IMR-90 (cell line): Measurements from ENCODE around the gene BTN2A1. TPM values are rescaled to one million over a fixed set of nuclear protein-coding genes. Genes with fewer than 3 reads are reported as not detected.
A peak's percentile ranks its signal among the peaks of the same experiment; 100 is the strongest.

Source experiments
- ATAC-seq: fragments of 200-7000 bp; cut with Tn5 transposase; 2 replicates; pipeline ENCODE4 v1.9.1; 2020; ENCODE audit warnings: low read depth, mild to moderate bottlenecking, moderate library complexity
- BruUV-seq: library from RNA; stranded (reverse); fragments of 400-500 nt; replicated peaks from 2 replicates; lab custom pipeline; 2021; lab: Mats Ljungman, UMichigan
- CTCF ChIA-PET: fragments of 300-600 bp; formaldehyde crosslinking; extraction: SDS; loops from one replicate; lab custom pipeline; 2021; ENCODE audit warnings: antibody characterized with exemption; lab: Yijun Ruan, JAX
- POLR2A ChIA-PET: fragments of 300-600 bp; sonication (Branson Sonifier 250); formaldehyde crosslinking; loops from one replicate; lab custom pipeline; 2022; ENCODE audit warnings: antibody characterized with exemption; ENCODE audit not compliant: unreplicated experiment; lab: Charles Lee
- DNase-seq: peaks from one replicate; pipeline ENCODE4 v3.0.0; 2013
- H2AFZ ChIP-seq: replicated peaks from 2 replicates; pipeline ENCODE3; 2013; ENCODE audit warnings: low read length, mild to moderate bottlenecking; ENCODE audit not compliant: poor library complexity
- H2AK5ac ChIP-seq: 2 replicates; pipeline ENCODE4 v1.6.1; 2013; ENCODE audit warnings: low read depth, low read length, inconsistent platforms
- H2AK9ac ChIP-seq: replicated peaks from 2 replicates; pipeline ENCODE3; 2013; ENCODE audit warnings: mild to moderate bottlenecking, low read depth, low read length, moderate library complexity; ENCODE audit not compliant: poor library complexity
- H2BK120ac ChIP-seq: 2 replicates; pipeline ENCODE4 v1.6.1; 2013; ENCODE audit warnings: low read depth, low read length, inconsistent platforms
- H2BK15ac ChIP-seq: 3 replicates; pipeline ENCODE4 v1.6.1; 2013; ENCODE audit warnings: low read depth, low read length, inconsistent platforms
- H2BK20ac ChIP-seq: 2 replicates; pipeline ENCODE4 v1.6.1; 2013; ENCODE audit warnings: low read depth, mild to moderate bottlenecking, inconsistent platforms, low read length, moderate library complexity
- H2BK5ac ChIP-seq: 2 replicates; pipeline ENCODE4 v1.6.1; 2013; ENCODE audit warnings: mild to moderate bottlenecking, low read depth, low read length, inconsistent platforms; ENCODE audit not compliant: poor library complexity, severe bottlenecking
- H3K14ac ChIP-seq: replicated peaks from 2 replicates; pipeline ENCODE4 v1.6.1; 2013; ENCODE audit warnings: low read depth, low read length, inconsistent platforms
- H3K18ac ChIP-seq: 2 replicates; pipeline ENCODE4 v1.6.1; 2013; ENCODE audit warnings: low read depth, low read length, control low read depth
- H3K23ac ChIP-seq: 2 replicates; pipeline ENCODE4 v1.6.1; 2013; ENCODE audit warnings: low read depth, low read length, inconsistent platforms
- H3K27ac ChIP-seq: 2 replicates; pipeline ENCODE4 v1.5.1; 2013; ENCODE audit warnings: mild to moderate bottlenecking, control low read depth, low read length; ENCODE audit not compliant: insufficient read depth
- H3K27me3 ChIP-seq: 2 replicates; pipeline ENCODE4 v1.6.1; 2013; ENCODE audit warnings: low read length; ENCODE audit not compliant: control insufficient read depth, insufficient read depth
- H3K36me3 ChIP-seq: 2 replicates; pipeline ENCODE4 v1.6.1; 2013; ENCODE audit warnings: low read length, mixed read lengths; ENCODE audit not compliant: control insufficient read depth, insufficient read depth
- H3K4ac ChIP-seq: 2 replicates; pipeline ENCODE4 v1.6.1; 2013; ENCODE audit warnings: low read depth, low read length, inconsistent platforms
- H3K4me1 ChIP-seq: 2 replicates; pipeline ENCODE4 v1.6.1; 2013; ENCODE audit warnings: low read length, mixed read lengths; ENCODE audit not compliant: control insufficient read depth, insufficient read depth
- H3K4me2 ChIP-seq: 2 replicates; pipeline ENCODE4 v1.6.1; 2013; ENCODE audit warnings: low read depth, mild to moderate bottlenecking, control low read depth, low read length, moderate library complexity
- H3K4me3 ChIP-seq: 2 replicates; pipeline ENCODE4 v1.5.1; 2013; ENCODE audit warnings: low read depth, mild to moderate bottlenecking, control low read depth, low read length, moderate library complexity; ENCODE audit not compliant: insufficient read depth
- H3K56ac ChIP-seq: 2 replicates; pipeline ENCODE4 v1.6.1; 2013; ENCODE audit warnings: low read length, inconsistent platforms; ENCODE audit not compliant: insufficient read depth; ENCODE audit errors: extremely low read depth
- H3K79me1 ChIP-seq, 2 experiments: 2 replicates each; pipeline ENCODE4 v1.6.1; 2013; ENCODE audit warnings: low read length in 2 of 2, inconsistent platforms in 1 of 2, low read depth in 1 of 2
- H3K9ac ChIP-seq: 2 replicates; pipeline ENCODE4 v1.6.1; 2013; ENCODE audit warnings: low read depth, low read length, control low read depth
- H3K9me1 ChIP-seq: 2 replicates; pipeline ENCODE4 v1.6.1; 2013; ENCODE audit warnings: low read length, inconsistent platforms; ENCODE audit not compliant: insufficient read depth
- H3K9me3 ChIP-seq: 2 replicates; pipeline ENCODE4 v1.6.1; 2013; ENCODE audit warnings: low read length; ENCODE audit not compliant: control insufficient read depth, insufficient read depth
- H4K20me1 ChIP-seq: 2 replicates; pipeline ENCODE4 v1.6.1; 2013; ENCODE audit warnings: low read length, inconsistent platforms; ENCODE audit not compliant: insufficient read depth
- H4K5ac ChIP-seq: 2 replicates; pipeline ENCODE4 v1.6.1; 2013; ENCODE audit warnings: mild to moderate bottlenecking, low read depth, low read length, control low read depth
- H4K8ac ChIP-seq, 2 experiments: 2 replicates each; pipeline ENCODE4 v1.6.1; 2013; ENCODE audit warnings: low read depth in 2 of 2, low read length in 2 of 2, control low read depth in 1 of 2, inconsistent platforms in 1 of 2
- H4K91ac ChIP-seq: 2 replicates; pipeline ENCODE4 v1.6.1; 2013; ENCODE audit warnings: low read depth, low read length, inconsistent platforms; ENCODE audit not compliant: insufficient read depth
- BHLHE40 ChIP-seq: fragments of 150-350 bp; IDR thresholded peaks from 2 replicates; pipeline ENCODE4 v1.6.1; 2016; ENCODE audit warnings: mild to moderate bottlenecking, low read depth, low read length
- CEBPB ChIP-seq: IDR thresholded peaks from 2 replicates; pipeline ENCODE4 v1.6.1; 2012; ENCODE audit warnings: low read depth, low read length, improper control_type of control experiment
- CHD1 ChIP-seq: IDR thresholded peaks from 2 replicates; pipeline ENCODE4 v1.6.1; 2012; ENCODE audit warnings: low read depth, low read length, improper control_type of control experiment
- CTCF ChIP-seq: conservative IDR thresholded peaks from 2 replicates; pipeline ENCODE4 v1.5.1; 2012; ENCODE audit warnings: mild to moderate bottlenecking, low read depth, low read length, improper control_type of control experiment
- ELK1 ChIP-seq: fragments of 150-350 bp; IDR thresholded peaks from 2 replicates; pipeline ENCODE4 v1.6.1; 2016; ENCODE audit warnings: low read depth, mild to moderate bottlenecking, low read length, moderate library complexity, borderline replicate concordance
- FOS ChIP-seq: fragments of 150-350 bp; IDR thresholded peaks from 2 replicates; pipeline ENCODE4 v1.6.1; 2016; ENCODE audit warnings: low read depth, low read length
- MAFK ChIP-seq: IDR thresholded peaks from 2 replicates; pipeline ENCODE4 v1.6.1; 2012; ENCODE audit warnings: low read depth, low read length, improper control_type of control experiment
- MAZ ChIP-seq: IDR thresholded peaks from 2 replicates; pipeline ENCODE4 v1.6.1; 2012; ENCODE audit warnings: low read depth, mild to moderate bottlenecking, low read length, improper control_type of control experiment, moderate library complexity, borderline replicate concordance
- MXI1 ChIP-seq: IDR thresholded peaks from 2 replicates; pipeline ENCODE4 v1.6.1; 2012; ENCODE audit warnings: low read depth, mild to moderate bottlenecking, low read length, moderate library complexity, borderline replicate concordance
- POLR2A ChIP-seq: IDR thresholded peaks from 2 replicates; pipeline ENCODE4 v1.6.1; 2012; ENCODE audit warnings: mild to moderate bottlenecking, low read depth, low read length
- RAD21 ChIP-seq: IDR thresholded peaks from 2 replicates; pipeline ENCODE4 v1.6.1; 2012; ENCODE audit warnings: low read length, improper control_type of control experiment
- RCOR1 ChIP-seq: IDR thresholded peaks from 2 replicates; pipeline ENCODE4 v1.6.1; 2012; ENCODE audit warnings: mild to moderate bottlenecking, low read length, improper control_type of control experiment; ENCODE audit not compliant: insufficient replicate concordance
- RFX5 ChIP-seq: IDR thresholded peaks from 2 replicates; pipeline ENCODE4 v1.8.0; 2012; ENCODE audit warnings: low read depth, mild to moderate bottlenecking, low read length, moderate library complexity
- SMC3 ChIP-seq: fragments of 150-350 bp; IDR thresholded peaks from 2 replicates; pipeline ENCODE4 v1.6.1; 2016; ENCODE audit warnings: low read depth, mild to moderate bottlenecking, antibody characterized with exemption, low read length, moderate library complexity
- USF2 ChIP-seq: fragments of 150-350 bp; IDR thresholded peaks from 2 replicates; pipeline ENCODE4 v1.6.1; 2017; ENCODE audit warnings: mild to moderate bottlenecking, antibody characterized with exemption, low read length, low read depth
- WGBS, 2 experiments: methylation state at CpG; one replicate each; pipeline versions ENCODE4 v1.1.5 to v1.1.7; 2013; ENCODE audit warnings: missing lambda C conversion rate in 2 of 2; ENCODE audit not compliant: insufficient read length in 1 of 2; ENCODE audit errors: extremely low coverage in 2 of 2; 5-methylcytosine and 5-hydroxymethylcytosine counted together
- dilution Hi-C: fragments of 300-500 bp; cut with HindIII; formaldehyde crosslinking; loops from one replicate; pipeline ENCODE4 v1.14.3; 2018; ENCODE audit warnings: low sequenced_read_pairs; ENCODE audit not compliant: unreplicated experiment
- in situ Hi-C: fragments of 300-500 bp; cut with MboI; formaldehyde crosslinking; loops from 3 replicates; pipeline ENCODE4 v1.14.3; 2019; ENCODE audit warnings: low sequenced_read_pairs, inconsistent platforms, mixed read lengths
- intact Hi-C: fragments of 100-400 bp; cut with micrococcal nuclease; formaldehyde crosslinking; loops from 2 replicates; pipeline ENCODE4 v1.10.0; 2022
- polyA plus RNA-seq, 3 experiments: library from polyadenylated mRNA; depleted of rRNA; stranded (reverse); fragments of >200 nt; gene quantifications; 2 replicates each; pipeline ENCODE4 v1.2.3, GENCODE V29; 2012; ENCODE audit warnings: low replicate concordance in 1 of 3
- total RNA-seq: library from RNA; depleted of rRNA; stranded (reverse); fragments of >200 nt; gene quantifications from 2 replicates; pipeline ENCODE4 v1.2.3, GENCODE V29; 2012

Gene BTN2A1
- total and polyA plus RNA-seq, 2 of the 4 experiments (the other 2 are of a cell fraction) = 13.6 to 40.2 TPM

- peak overlapping the region; percentile 79; the same call in 1 of the 2 replicates for H3K56ac ChIP-seq
Measured at GRCh38 chr6:26473429-26473757, 15.6 kb downstream of the BTN2A1 start.

More at GRCh38 chr6:26473429-26473757, 15.6 kb downstream of the BTN2A1 start:
- Histone ChIP-seq H3K14ac (0 out of 2 replicates have a peak overlapping the region, but pooled peaks have one; percentile 39), H3K9ac (peak overlapping the region; percentile 54; the same call in 1 of the 2 replicates), H4K5ac (peak overlapping the region; percentile 41; the same call in 1 of the 2 replicates), H3K4me2 (peak overlapping the region; percentile 73), H3K9me3 (no peaks in the 10 kb centered on the region; the same call in 1 of the 2 replicates), H3K4me3 (peak overlapping the region; percentile 53; the same call in 1 of the 2 replicates), H3K27ac (peak overlapping the region; percentile 98; the same call in 1 of the 2 replicates), H2AFZ (no peak overlapping the region), H2AK5ac (no peak overlapping the region), H2AK9ac (no peak overlapping the region), H4K8ac (peak overlapping the region; percentile 55 to 59; a peak in 3 of 4 replicates), H3K36me3 (peaks cover 8% of the 10 kb centered on the region), H2BK20ac (no peak overlapping the region; the same call in 1 of the 2 replicates), H2BK5ac (peak overlapping the region; percentile 97), H3K4me1 (peaks cover 24% of the 10 kb centered on the region), H3K23ac (no peak overlapping the region; the same call in 1 of the 2 replicates), H4K20me1 (no peaks in the 10 kb centered on the region), H3K9me1 (peaks cover 20% of the 10 kb centered on the region), H2BK15ac (no peak overlapping the region), H3K27me3 (no peaks in the 10 kb centered on the region), H3K4ac (peak overlapping the region; percentile 58; the same call in 1 of the 2 replicates), H2BK120ac (peak overlapping the region; percentile 70; the same call in 1 of the 2 replicates), H4K91ac (no peak overlapping the region), H3K79me1 (peaks cover 4 to 34% of the 10 kb centered on the region in 2 experiments), H3K18ac (peak overlapping the region; percentile 24; the same call in 1 of the 2 replicates)
- no peak for ATAC-seq
- ChIA-PET POLR2A (no interaction called here), CTCF (no interaction called here)
- TF ChIP-seq BHLHE40 (no peak), ELK1 (no peak), CTCF (no peak), CEBPB (no peak), RCOR1 (no peak), USF2 (no peak), CHD1 (no peak), FOS (no peak), MAFK (no peak), MXI1 (no peak), MAZ (no peak), POLR2A (no peak), RFX5 (no peak), RAD21 (no peak), SMC3 (no peak)
- WGBS, 2 experiments = no CpG with 5 or more reads among the region's 1 CpG
- dilution Hi-C loops = no loop called here
- intact Hi-C loops = loop anchor here (5.0 kb wide), 1 partner anchor 49 kb away; no protein-coding TSS in a partner anchor
- BruUV-seq = no TSS peak
- in situ Hi-C loops = no loop called here
- no peak for DNase-seq
